HEK293 (cell line): ENCODE results near the gene RBM19.

Experiments
- CTCF ChIA-PET: fragments of 350-600 bp; formaldehyde crosslinking; extraction: SDS; loops from one replicate; lab custom pipeline; 2021; ENCODE audit warnings: antibody characterized with exemption; lab: Yijun Ruan, JAX
- POLR2A ChIA-PET: fragments of 300-600 bp; formaldehyde crosslinking; extraction: SDS; loops from one replicate; lab custom pipeline; 2020; ENCODE audit warnings: antibody characterized with exemption, inconsistent platforms; lab: Yijun Ruan, JAX
- H3K27ac ChIP-seq: fragments of 200-500 bp; sonication (Bioruptor generic); 2 replicates; pipeline ENCODE4 v1.5.1; 2014; ENCODE audit warnings: low read depth, low read length, control low read depth, inconsistent platforms; ENCODE audit errors: extremely low read depth
- H3K36me3 ChIP-seq, 2 experiments: fragments of 200-500 bp in 1 of 2; sonication (Bioruptor generic) in 1 of 2; 1 replicate in 1 of 2; 2 replicates in 1 of 2; pipeline ENCODE4 v1.5.1; 2014 to 2017; ENCODE audit warnings: inconsistent platforms in 2 of 2, low read length in 2 of 2; ENCODE audit not compliant: control insufficient read depth in 2 of 2, insufficient read depth in 1 of 2
- H3K4me1 ChIP-seq: fragments of 200-500 bp; sonication (Bioruptor generic); 2 replicates; pipeline ENCODE4 v1.5.1; 2014; ENCODE audit warnings: mild to moderate bottlenecking, low read length, inconsistent platforms; ENCODE audit not compliant: control insufficient read depth, insufficient read depth
- H3K4me3 ChIP-seq: 2 replicates; pipeline ENCODE4 v1.5.1; 2011; ENCODE audit warnings: low read depth, mild to moderate bottlenecking, control low read depth, low read length, moderate library complexity
- H3K9me3 ChIP-seq: fragments of 200-500 bp; sonication (Bioruptor generic); 2 replicates; pipeline ENCODE4 v1.5.1; 2014; ENCODE audit warnings: low read depth, low read length, inconsistent platforms; ENCODE audit not compliant: control insufficient read depth, insufficient read depth
- GLI2 ChIP-seq: fragments of 450-650 bp; formaldehyde crosslinking; IDR thresholded peaks from 2 replicates; pipeline ENCODE4; 2017; ENCODE audit warnings: missing biosample characterization, missing genetic modification characterization, low read depth, borderline replicate concordance
- GLIS1 ChIP-seq: fragments of 450-650 bp; formaldehyde crosslinking; IDR thresholded peaks from 2 replicates; pipeline ENCODE4 v1.5.1; 2016; ENCODE audit warnings: missing biosample characterization, missing genetic modification characterization
- HOXC10 ChIP-seq: sonication (generic); formaldehyde crosslinking; IDR thresholded peaks from 2 replicates; pipeline ENCODE4 v1.8.1; 2023; ENCODE audit warnings: mild to moderate bottlenecking, missing genetic modification reagents
- OSR2 ChIP-seq: fragments of 450-650 bp; formaldehyde crosslinking; IDR thresholded peaks from 2 replicates; pipeline ENCODE4 v1.5.1; 2016; ENCODE audit warnings: missing biosample characterization, missing genetic modification characterization
- PRDM10 ChIP-seq: fragments of 450-650 bp; formaldehyde crosslinking; IDR thresholded peaks from 2 replicates; pipeline ENCODE4 v1.5.1; 2016; ENCODE audit warnings: missing biosample characterization, missing genetic modification characterization
- SP2 ChIP-seq: fragments of 450-650 bp; formaldehyde crosslinking; IDR thresholded peaks from 2 replicates; pipeline ENCODE4 v1.5.1; 2016; ENCODE audit warnings: missing biosample characterization, missing genetic modification characterization
- YY2 ChIP-seq: fragments of 450-650 bp; formaldehyde crosslinking; IDR thresholded peaks from 2 replicates; pipeline ENCODE4 v1.5.1; 2016; ENCODE audit warnings: missing biosample characterization, missing genetic modification characterization
- ZBTB49 ChIP-seq: fragments of 450-650 bp; formaldehyde crosslinking; IDR thresholded peaks from 2 replicates; pipeline ENCODE4 v1.5.1; 2016; ENCODE audit warnings: missing biosample characterization, missing genetic modification characterization, low read depth
- ZFP69B ChIP-seq: fragments of 450-650 bp; formaldehyde crosslinking; IDR thresholded peaks from 2 replicates; pipeline ENCODE4 v1.5.1; 2016; ENCODE audit warnings: missing biosample characterization, missing genetic modification characterization
- ZNF121 ChIP-seq: fragments of 450-650 bp; formaldehyde crosslinking; IDR thresholded peaks from 2 replicates; pipeline ENCODE4 v1.5.1; 2016; ENCODE audit warnings: missing biosample characterization, missing genetic modification characterization
- ZNF132 ChIP-seq: fragments of 450-650 bp; formaldehyde crosslinking; IDR thresholded peaks from 2 replicates; pipeline ENCODE4 v1.5.1; 2017; ENCODE audit warnings: missing biosample characterization, missing genetic modification characterization, borderline replicate concordance
- ZNF148 ChIP-seq: fragments of 450-650 bp; formaldehyde crosslinking; IDR thresholded peaks from 2 replicates; pipeline ENCODE4 v1.5.0; 2017; ENCODE audit warnings: missing biosample characterization, missing genetic modification characterization, borderline replicate concordance
- ZNF324 ChIP-seq: fragments of 450-650 bp; formaldehyde crosslinking; IDR thresholded peaks from 2 replicates; pipeline ENCODE4 v1.5.1; 2016; ENCODE audit warnings: missing biosample characterization, missing genetic modification characterization
- ZNF37A ChIP-seq: fragments of 450-650 bp; IDR thresholded peaks from 2 replicates; pipeline ENCODE4 v1.5.1; 2018; ENCODE audit warnings: missing biosample characterization, missing genetic modification characterization
- ZNF596 ChIP-seq: fragments of 450-650 bp; IDR thresholded peaks from 2 replicates; pipeline ENCODE4 v1.5.0; 2018; ENCODE audit warnings: missing biosample characterization, mild to moderate bottlenecking, missing genetic modification characterization, moderate library complexity
- ZNF624 ChIP-seq: fragments of 450-650 bp; formaldehyde crosslinking; IDR thresholded peaks from 2 replicates; pipeline ENCODE4 v1.5.1; 2017; ENCODE audit warnings: missing biosample characterization, missing genetic modification characterization
- ZNF626 ChIP-seq: fragments of 450-650 bp; sonication (Bioruptor Pico); formaldehyde crosslinking; IDR thresholded peaks from 2 replicates; pipeline ENCODE4 v1.5.1; 2018; ENCODE audit warnings: missing biosample characterization, missing genetic modification characterization, inconsistent platforms
- ZNF639 ChIP-seq: fragments of 450-650 bp; formaldehyde crosslinking; IDR thresholded peaks from 2 replicates; pipeline ENCODE4 v1.5.1; 2016; ENCODE audit warnings: missing biosample characterization, missing genetic modification characterization
- ZNF692 ChIP-seq: fragments of 450-650 bp; formaldehyde crosslinking; IDR thresholded peaks from 2 replicates; pipeline ENCODE4 v1.5.1; 2016; ENCODE audit warnings: missing biosample characterization, missing genetic modification characterization
- ZNF747 ChIP-seq: fragments of 450-650 bp; formaldehyde crosslinking; IDR thresholded peaks from 2 replicates; pipeline ENCODE4 v1.5.1; 2016; ENCODE audit warnings: missing biosample characterization, missing genetic modification characterization
- ZNF791 ChIP-seq: fragments of 450-650 bp; formaldehyde crosslinking; IDR thresholded peaks from 2 replicates; pipeline ENCODE4 v1.5.1; 2016; ENCODE audit warnings: missing biosample characterization, missing genetic modification characterization
- ZSCAN5A ChIP-seq: fragments of 450-650 bp; formaldehyde crosslinking; IDR thresholded peaks from 2 replicates; pipeline ENCODE4 v1.5.1; 2016; ENCODE audit warnings: missing biosample characterization, missing genetic modification characterization
- ZXDB ChIP-seq: fragments of 450-650 bp; formaldehyde crosslinking; IDR thresholded peaks from 2 replicates; pipeline ENCODE4 v1.5.1; 2016; ENCODE audit warnings: missing biosample characterization, missing genetic modification characterization

The RBM19 gene

GRCh38 chr12:113782873-113783272 is 183.3 kb downstream of the RBM19 start:
- H3K4me3 ChIP-seq, result no peak overlapping the region
- H3K4me1 ChIP-seq, result no peaks in the 10 kb centered on the region
- TF ChIP-seq ZNF624 (tag by site-specific recombination), result no peak
- no peak for TF ChIP-seq ZNF121 (tag by site-specific recombination)
- no peak for TF ChIP-seq ZNF692 (tag by site-specific recombination)
- TF ChIP-seq ZNF132, result no peak
- TF ChIP-seq ZNF37A (tag by site-specific recombination), result no peak
- no peak for TF ChIP-seq SP2 (tag by site-specific recombination)
- TF ChIP-seq ZFP69B (tag by site-specific recombination), result no peak
- TF ChIP-seq ZNF639, result no peak
- TF ChIP-seq GLI2, result no peak
- no peak for TF ChIP-seq ZNF148
- TF ChIP-seq ZNF324, result no peak
- no peak for TF ChIP-seq ZNF596 (tag by site-specific recombination)
- TF ChIP-seq OSR2 (tag by site-specific recombination), result no peak
- TF ChIP-seq ZXDB, result no peak
- no peak for TF ChIP-seq HOXC10 (CRISPR knock-in tag)
- TF ChIP-seq ZNF747 (tag by site-specific recombination), result no peak
- TF ChIP-seq ZBTB49 (tag by site-specific recombination), result no peak
- ChIA-PET POLR2A (no interaction called here), CTCF (interaction anchor here (0.7 kb wide), 1 partner anchor 192 kb away, joined by 4 read pairs; no protein-coding TSS in a partner anchor)
- H3K27ac ChIP-seq, result no peak overlapping the region
- H3K9me3 ChIP-seq, result no peaks in the 10 kb centered on the region
- no peaks in the 10 kb centered on the region for H3K36me3 ChIP-seq

GRCh38 chr12:113781415-113782198 is 184.5 kb downstream of the RBM19 start:
- Histone ChIP-seq H3K4me1 (no peaks in the 10 kb centered on the region), H3K9me3 (no peaks in the 10 kb centered on the region), H3K27ac (no peak overlapping the region), H3K4me3 (no peak overlapping the region), H3K36me3 (no peaks in the 10 kb centered on the region)
- ChIA-PET CTCF (interaction anchor here (0.7 kb wide), 1 partner anchor 86 kb away, joined by 3 read pairs; no protein-coding TSS in a partner anchor), POLR2A (no interaction called here)
- TF ChIP-seq ZNF626 (tag by site-specific recombination), result no peak
- no peak for TF ChIP-seq YY2 (tag by site-specific recombination)
- no peak for TF ChIP-seq ZSCAN5A (tag by site-specific recombination)
- no peak for TF ChIP-seq ZNF791 (tag by site-specific recombination)
- TF ChIP-seq ZNF121 (tag by site-specific recombination), result no peak
- TF ChIP-seq GLIS1 (tag by site-specific recombination), result no peak
- no peak for TF ChIP-seq OSR2 (tag by site-specific recombination)
- no peak for TF ChIP-seq PRDM10 (tag by site-specific recombination)
